ENCODE results near the gene DIS3L2.

GRCh38 chr2:232138441-232138840 is 176.9 kb downstream of the DIS3L2 start:
- TF ChIP-seq, protein P1, sequence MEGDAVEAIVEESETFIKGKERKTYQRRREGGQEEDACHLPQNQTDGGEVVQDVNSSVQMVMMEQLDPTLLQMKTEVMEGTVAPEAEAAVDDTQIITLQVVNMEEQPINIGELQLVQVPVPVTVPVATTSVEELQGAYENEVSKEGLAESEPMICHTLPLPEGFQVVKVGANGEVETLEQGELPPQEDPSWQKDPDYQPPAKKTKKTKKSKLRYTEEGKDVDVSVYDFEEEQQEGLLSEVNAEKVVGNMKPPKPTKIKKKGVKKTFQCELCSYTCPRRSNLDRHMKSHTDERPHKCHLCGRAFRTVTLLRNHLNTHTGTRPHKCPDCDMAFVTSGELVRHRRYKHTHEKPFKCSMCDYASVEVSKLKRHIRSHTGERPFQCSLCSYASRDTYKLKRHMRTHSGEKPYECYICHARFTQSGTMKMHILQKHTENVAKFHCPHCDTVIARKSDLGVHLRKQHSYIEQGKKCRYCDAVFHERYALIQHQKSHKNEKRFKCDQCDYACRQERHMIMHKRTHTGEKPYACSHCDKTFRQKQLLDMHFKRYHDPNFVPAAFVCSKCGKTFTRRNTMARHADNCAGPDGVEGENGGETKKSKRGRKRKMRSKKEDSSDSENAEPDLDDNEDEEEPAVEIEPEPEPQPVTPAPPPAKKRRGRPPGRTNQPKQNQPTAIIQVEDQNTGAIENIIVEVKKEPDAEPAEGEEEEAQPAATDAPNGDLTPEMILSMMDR (IDR thresholded peaks at IDR 0.05): no peak
- TF ChIP-seq POLR2A (IDR thresholded peaks at IDR 0.05): no peak
